ENCODE measurements around the gene KANSL1. TPM values are rescaled to one million over a fixed set of nuclear protein-coding genes. Genes with fewer than 3 reads are reported as not detected.

The KANSL1 gene
- total and polyA plus RNA-seq, 2 donors (not counting 1 experiment from before 2014, with no cell fraction given): 36.8 to 233 TPM

DNA sequence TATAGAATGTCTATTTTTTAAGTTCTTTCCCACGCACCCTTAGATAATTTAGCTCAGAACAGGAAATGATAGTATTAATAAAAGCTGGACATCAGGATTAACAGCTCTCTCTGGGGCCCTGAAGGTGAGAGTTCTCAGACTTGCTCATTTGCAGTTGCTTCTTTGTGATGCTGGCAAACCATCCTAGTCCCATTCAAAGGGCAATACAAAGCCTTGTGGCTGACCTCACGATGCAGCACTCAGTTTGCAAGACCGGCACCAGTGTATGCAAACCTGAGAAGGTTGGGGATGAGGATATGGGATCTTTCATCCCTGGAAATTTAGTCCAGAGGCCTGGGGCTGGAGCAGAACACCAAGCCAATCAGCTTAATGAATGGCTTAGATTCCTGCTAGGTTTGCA is 164.9 kb downstream of the KANSL1 start:
- no peak overlapping the region for H3K4me3 ChIP-seq (ENCODE audit: control extremely low read depth in 1 of 5, extremely low read depth in 1 of 5, insufficient read depth in 1 of 5, low read depth in 2 of 5, low read length in 4 of 5)
- POLR2A ChIA-PET: interaction anchor here (1.7 kb wide), 1 partner anchor 8 kb away, joined by 9 read pairs; no protein-coding TSS in a partner anchor
- H4K20me1 ChIP-seq (ENCODE audit: control insufficient read depth, insufficient read depth, low read length, poor library complexity, severe bottlenecking): no peaks in the 10 kb centered on the region
- H3K27me3 ChIP-seq (replicated peaks in 1 of 4; ENCODE audit: control extremely low read depth in 1 of 4, control insufficient read depth in 3 of 4, insufficient read depth in 4 of 4, low read length in 3 of 4): no peaks in the 10 kb centered on the region
- Mint-ChIP-seq H3K9me3 (ENCODE audit: insufficient read depth) (no peaks in the 10 kb centered on the region), H3K4me3 (no peak overlapping the region), H3K27ac (peak overlapping the region; percentile 81), H3K27me3 (no peaks in the 10 kb centered on the region), H3K4me1 (peaks cover 53% of the 10 kb centered on the region)
- peaks cover 6 to 30% of the 10 kb centered on the region in 2 experiments for H3K36me3 ChIP-seq (replicated peaks in 1 of 2; ENCODE audit: control extremely low read depth in 1 of 2, control insufficient read depth in 1 of 2, extremely low read depth in 1 of 2, insufficient read depth in 2 of 2, low read length in 1 of 2)
- CTCF ChIA-PET: interaction anchor here (1.0 to 6.2 kb wide), 6 partner anchors 8 to 186 kb away, joined by 3 to 43 read pairs (median 8); no protein-coding TSS in a partner anchor
- DNase-seq: no peak
- peak overlapping the region in 1 of 2 donors; percentile 69 for H3K27ac ChIP-seq (ENCODE audit: low read length in 2 of 2)
- no peaks in the 10 kb centered on the region for H3K79me2 ChIP-seq (ENCODE audit: control insufficient read depth, insufficient read depth, low read length)
- intact Hi-C loops (cut with micrococcal nuclease): no loop called here
- H3K4me1 ChIP-seq (ENCODE audit: control insufficient read depth in 2 of 2, insufficient read depth in 2 of 2, low read length in 2 of 2): peaks cover 49 to 59% of the 10 kb centered on the region in 2 donors
- H3K9me3 ChIP-seq (ENCODE audit: control extremely low read depth in 1 of 3, control insufficient read depth in 2 of 3, insufficient read depth in 1 of 3, low read length in 2 of 3): peaks cover 0 to 3% (median 2%) of the 10 kb centered on the region in 3 donors
- no peak for ATAC-seq (ENCODE audit: low read depth)
- peak overlapping the region; percentile 27 for H3K9ac ChIP-seq (ENCODE audit: low read length)
- no peak overlapping the region for H2AFZ ChIP-seq (ENCODE audit: insufficient read depth, low read depth, low read length, poor library complexity, severe bottlenecking)
- TF ChIP-seq, protein P1, sequence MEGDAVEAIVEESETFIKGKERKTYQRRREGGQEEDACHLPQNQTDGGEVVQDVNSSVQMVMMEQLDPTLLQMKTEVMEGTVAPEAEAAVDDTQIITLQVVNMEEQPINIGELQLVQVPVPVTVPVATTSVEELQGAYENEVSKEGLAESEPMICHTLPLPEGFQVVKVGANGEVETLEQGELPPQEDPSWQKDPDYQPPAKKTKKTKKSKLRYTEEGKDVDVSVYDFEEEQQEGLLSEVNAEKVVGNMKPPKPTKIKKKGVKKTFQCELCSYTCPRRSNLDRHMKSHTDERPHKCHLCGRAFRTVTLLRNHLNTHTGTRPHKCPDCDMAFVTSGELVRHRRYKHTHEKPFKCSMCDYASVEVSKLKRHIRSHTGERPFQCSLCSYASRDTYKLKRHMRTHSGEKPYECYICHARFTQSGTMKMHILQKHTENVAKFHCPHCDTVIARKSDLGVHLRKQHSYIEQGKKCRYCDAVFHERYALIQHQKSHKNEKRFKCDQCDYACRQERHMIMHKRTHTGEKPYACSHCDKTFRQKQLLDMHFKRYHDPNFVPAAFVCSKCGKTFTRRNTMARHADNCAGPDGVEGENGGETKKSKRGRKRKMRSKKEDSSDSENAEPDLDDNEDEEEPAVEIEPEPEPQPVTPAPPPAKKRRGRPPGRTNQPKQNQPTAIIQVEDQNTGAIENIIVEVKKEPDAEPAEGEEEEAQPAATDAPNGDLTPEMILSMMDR (IDR thresholded peaks at IDR 0.05): no peak
- TF ChIP-seq EZH2 (IDR thresholded peaks at IDR 0.05; ENCODE audit: borderline replicate concordance, insufficient read depth, low read depth, low read length, poor library complexity, severe bottlenecking): no peak
- WGBS (ENCODE audit: insufficient coverage): 92% methylated on average over 2 of the region's 3 CpGs
- H3K4me2 ChIP-seq (replicated peaks; ENCODE audit: low read depth, low read length, poor library complexity, severe bottlenecking): peak overlapping the region; percentile 28

DNA sequence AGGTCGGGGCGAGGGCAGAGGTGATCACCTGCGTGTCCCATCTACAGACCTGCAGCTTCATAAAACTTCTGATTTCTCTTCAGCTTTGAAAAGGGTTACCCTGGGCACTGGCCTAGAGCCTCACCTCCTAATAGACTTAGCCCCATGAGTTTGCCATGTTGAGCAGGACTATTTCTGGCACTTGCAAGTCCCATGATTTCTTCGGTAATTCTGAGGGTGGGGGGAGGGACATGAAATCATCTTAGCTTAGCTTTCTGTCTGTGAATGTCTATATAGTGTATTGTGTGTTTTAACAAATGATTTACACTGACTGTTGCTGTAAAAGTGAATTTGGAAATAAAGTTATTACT is 165.3 kb downstream of the KANSL1 start:
- peaks cover 57% of the 10 kb centered on the region for H3K4me1 Mint-ChIP-seq
- ATAC-seq (ENCODE audit: low read depth): no peak
- H3K79me2 ChIP-seq (ENCODE audit: control insufficient read depth, insufficient read depth, low read length): no peaks in the 10 kb centered on the region
- peaks cover 0 to 3% (median 2%) of the 10 kb centered on the region in 3 donors for H3K9me3 ChIP-seq (ENCODE audit: control extremely low read depth in 1 of 3, control insufficient read depth in 2 of 3, insufficient read depth in 1 of 3, low read length in 2 of 3)
- no peak for DNase-seq
- peaks cover 6 to 26% of the 10 kb centered on the region in 2 experiments for H3K36me3 ChIP-seq (replicated peaks in 1 of 2; ENCODE audit: control extremely low read depth in 1 of 2, control insufficient read depth in 1 of 2, extremely low read depth in 1 of 2, insufficient read depth in 2 of 2, low read length in 1 of 2)
- H3K27me3 Mint-ChIP-seq: no peaks in the 10 kb centered on the region
- no peaks in the 10 kb centered on the region for H4K20me1 ChIP-seq (ENCODE audit: control insufficient read depth, insufficient read depth, low read length, poor library complexity, severe bottlenecking)
- H2AFZ ChIP-seq (ENCODE audit: insufficient read depth, low read depth, low read length, poor library complexity, severe bottlenecking): no peak overlapping the region
- 92% methylated on average over 4 of the region's 4 CpGs for WGBS (ENCODE audit: insufficient coverage)
- H3K27ac ChIP-seq (ENCODE audit: low read length in 2 of 2): peak overlapping the region in 1 of 2 donors; percentile 69
- POLR2A ChIA-PET: interaction anchor here (0.8 to 1.7 kb wide), 2 partner anchors 7 to 81 kb away, joined by 4 to 9 read pairs; no protein-coding TSS in a partner anchor
- CTCF ChIA-PET: interaction anchor here (1.0 to 6.2 kb wide), 5 partner anchors 8 to 186 kb away, joined by 3 to 43 read pairs (median 11); no protein-coding TSS in a partner anchor
- H3K4me3 ChIP-seq (ENCODE audit: control extremely low read depth in 1 of 5, extremely low read depth in 1 of 5, insufficient read depth in 1 of 5, low read depth in 2 of 5, low read length in 4 of 5): no peak overlapping the region
- no peaks in the 10 kb centered on the region for H3K9me3 Mint-ChIP-seq (ENCODE audit: insufficient read depth)
- no peak overlapping the region for H3K4me2 ChIP-seq (replicated peaks; ENCODE audit: low read depth, low read length, poor library complexity, severe bottlenecking)
- no peak overlapping the region for H3K4me3 Mint-ChIP-seq
- intact Hi-C loops (cut with micrococcal nuclease): no loop called here
- no peak for TF ChIP-seq EZH2 (IDR thresholded peaks at IDR 0.05; ENCODE audit: borderline replicate concordance, insufficient read depth, low read depth, low read length, poor library complexity, severe bottlenecking)
- no peak overlapping the region for H3K9ac ChIP-seq (ENCODE audit: low read length)
- H3K27ac Mint-ChIP-seq: peak overlapping the region; percentile 81
- peaks cover 49 to 59% of the 10 kb centered on the region in 2 donors for H3K4me1 ChIP-seq (ENCODE audit: control insufficient read depth in 2 of 2, insufficient read depth in 2 of 2, low read length in 2 of 2)
- no peaks in the 10 kb centered on the region for H3K27me3 ChIP-seq (replicated peaks in 1 of 4; ENCODE audit: control extremely low read depth in 1 of 4, control insufficient read depth in 3 of 4, insufficient read depth in 4 of 4, low read length in 3 of 4)
